ENCODE measurements around the gene SLC47A2. TPM values are rescaled to one million over a fixed set of nuclear protein-coding genes. Genes with fewer than 3 reads are reported as not detected.

Gene SLC47A2
- total RNA-seq, 4 donors from 2014 or later: 0.27 to 1.1 (median 0.32) TPM; not detected in 1

DNA sequence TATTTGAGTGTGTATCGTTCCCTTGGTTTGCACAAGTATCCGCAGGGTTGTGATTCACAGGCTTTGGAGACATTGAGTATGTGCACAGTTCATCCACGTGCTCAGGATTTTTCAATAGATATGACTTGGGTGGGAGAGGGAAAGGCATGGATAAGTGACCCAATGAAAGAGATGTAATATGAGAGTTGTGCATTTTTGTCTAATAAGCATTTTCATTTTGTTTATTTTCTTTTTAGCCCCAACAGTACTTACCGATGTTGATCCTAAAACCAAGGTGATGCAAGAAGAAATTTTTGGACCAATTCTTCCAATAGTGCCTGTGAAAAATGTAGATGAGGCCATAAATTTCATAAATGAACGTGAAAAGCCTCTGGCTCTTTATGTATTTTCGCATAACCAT lies 53.3 kb downstream of the SLC47A2 start:
- no peaks in the 10 kb centered on the region for H3K27me3 ChIP-seq
- H3K36me3 ChIP-seq: peaks cover 0 to 32% (median 6%) of the 10 kb centered on the region in 4 donors
- no peak for TF ChIP-seq POLR2A (IDR thresholded peaks at IDR 0.05)
- TF ChIP-seq POLR2AphosphoS5 (IDR thresholded peaks at IDR 0.05): no peak
- TF ChIP-seq, protein P1, sequence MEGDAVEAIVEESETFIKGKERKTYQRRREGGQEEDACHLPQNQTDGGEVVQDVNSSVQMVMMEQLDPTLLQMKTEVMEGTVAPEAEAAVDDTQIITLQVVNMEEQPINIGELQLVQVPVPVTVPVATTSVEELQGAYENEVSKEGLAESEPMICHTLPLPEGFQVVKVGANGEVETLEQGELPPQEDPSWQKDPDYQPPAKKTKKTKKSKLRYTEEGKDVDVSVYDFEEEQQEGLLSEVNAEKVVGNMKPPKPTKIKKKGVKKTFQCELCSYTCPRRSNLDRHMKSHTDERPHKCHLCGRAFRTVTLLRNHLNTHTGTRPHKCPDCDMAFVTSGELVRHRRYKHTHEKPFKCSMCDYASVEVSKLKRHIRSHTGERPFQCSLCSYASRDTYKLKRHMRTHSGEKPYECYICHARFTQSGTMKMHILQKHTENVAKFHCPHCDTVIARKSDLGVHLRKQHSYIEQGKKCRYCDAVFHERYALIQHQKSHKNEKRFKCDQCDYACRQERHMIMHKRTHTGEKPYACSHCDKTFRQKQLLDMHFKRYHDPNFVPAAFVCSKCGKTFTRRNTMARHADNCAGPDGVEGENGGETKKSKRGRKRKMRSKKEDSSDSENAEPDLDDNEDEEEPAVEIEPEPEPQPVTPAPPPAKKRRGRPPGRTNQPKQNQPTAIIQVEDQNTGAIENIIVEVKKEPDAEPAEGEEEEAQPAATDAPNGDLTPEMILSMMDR (IDR thresholded peaks at IDR 0.05): no peak
- TF ChIP-seq EP300 (IDR thresholded peaks at IDR 0.05; ENCODE audit: low read depth): no peak
- DNase-seq: no peak
- intact Hi-C loops (cut with DNase I; ENCODE audit: low total_unique reads) (loop anchor here (5.0 kb wide), 1 partner anchor 94 kb away; no protein-coding TSS in a partner anchor), in situ Hi-C loops (cut with MboI; ENCODE audit: low pct_ligation_motif_present in 1 of 4, low pct_unique_long_range_greater_than_20kb in 1 of 4, low sequenced_read_pairs in 3 of 4) (loop anchor here in 2 of 4 donors (25.0 kb wide), 1 partner anchor 99 kb away; no protein-coding TSS in a partner anchor)
- H3K4me3 ChIP-seq: no peak overlapping the region
- no peak overlapping the region for H3K27ac ChIP-seq
- no peaks in the 10 kb centered on the region for H3K9me3 ChIP-seq
- 94% methylated on average over 6 of the region's 6 CpGs for WGBS, 2 donors (ENCODE audit: low coverage in 1 of 2)
- peaks cover 0 to 6% (median 1%) of the 10 kb centered on the region in 4 donors for H3K4me1 ChIP-seq

DNA sequence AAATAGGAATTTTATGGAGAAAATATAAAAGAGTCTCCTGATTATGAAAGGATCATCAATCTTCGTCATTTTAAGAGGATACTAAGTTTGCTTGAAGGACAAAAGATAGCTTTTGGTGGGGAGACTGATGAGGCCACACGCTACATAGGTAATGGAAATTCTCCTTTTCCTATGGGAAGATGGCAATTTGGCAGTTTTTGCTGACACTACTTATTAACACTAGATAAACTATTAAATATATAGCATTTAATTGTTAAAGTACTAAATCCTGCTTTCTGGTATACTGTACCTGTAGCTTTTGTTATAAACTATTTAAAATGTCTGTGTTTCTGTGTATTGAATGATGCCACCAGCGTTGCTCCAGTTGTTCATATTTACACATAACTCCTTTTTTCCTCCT lies 55.3 kb downstream of the SLC47A2 start:
- Histone ChIP-seq H3K4me3 (no peak overlapping the region), H3K9me3 (no peaks in the 10 kb centered on the region), H3K27ac (no peak overlapping the region), H3K36me3 (peaks cover 0 to 43% (median 6%) of the 10 kb centered on the region in 4 donors), H3K27me3 (no peaks in the 10 kb centered on the region), H3K4me1 (peaks cover 0 to 9% (median 1%) of the 10 kb centered on the region in 4 donors)
- DNase-seq: no peak
- TF ChIP-seq POLR2A (IDR thresholded peaks at IDR 0.05) (no peak), POLR2AphosphoS5 (IDR thresholded peaks at IDR 0.05) (no peak), EP300 (IDR thresholded peaks at IDR 0.05; ENCODE audit: low read depth) (no peak)
- TF ChIP-seq, protein P1 (IDR thresholded peaks at IDR 0.05): no peak
- in situ Hi-C loops (cut with MboI; ENCODE audit: low pct_ligation_motif_present in 1 of 4, low pct_unique_long_range_greater_than_20kb in 1 of 4, low sequenced_read_pairs in 3 of 4): loop anchor here in 2 of 4 donors (25.0 kb wide), 1 partner anchor 101 kb away; no protein-coding TSS in a partner anchor
- 94 to 98% methylated on average over 3 of the region's 3 CpGs for WGBS, 2 donors (ENCODE audit: low coverage in 1 of 2)
- intact Hi-C loops (cut with DNase I; ENCODE audit: low total_unique reads): loop anchor here (5.0 kb wide), 1 partner anchor 96 kb away; no protein-coding TSS in a partner anchor

DNA sequence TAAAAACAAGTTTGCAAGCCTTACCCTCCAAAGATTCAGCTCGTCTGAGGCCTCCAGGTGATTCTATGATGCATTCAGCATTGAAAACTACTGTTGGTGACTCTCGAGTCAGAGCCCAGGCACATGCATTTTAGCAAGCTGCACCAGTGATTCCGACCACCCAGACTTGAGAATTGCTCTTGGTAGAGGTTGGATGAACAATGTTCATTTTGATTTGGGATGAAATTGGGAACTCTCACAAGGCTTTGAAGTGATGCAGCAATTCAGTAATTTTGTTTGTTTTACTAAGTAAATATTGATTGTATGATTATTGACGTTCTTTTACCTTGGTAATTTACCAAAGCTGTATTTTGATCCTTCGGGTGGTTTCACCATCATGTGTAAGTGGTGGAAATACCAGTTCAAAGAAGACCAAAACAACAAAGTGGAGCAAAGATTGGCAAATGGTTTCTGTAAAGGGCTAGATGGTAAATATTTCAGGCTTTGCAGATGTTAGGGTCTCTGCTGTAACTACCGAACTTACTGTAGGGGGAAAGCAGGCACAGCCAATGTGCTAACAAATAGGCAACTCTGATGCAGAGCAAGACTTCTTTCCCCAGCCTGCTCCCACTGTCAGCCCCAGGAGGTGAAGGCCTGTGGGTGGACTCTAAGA lies 56.0 kb downstream of the SLC47A2 start:
- no peak for TF ChIP-seq EP300 (IDR thresholded peaks at IDR 0.05; ENCODE audit: low read depth)
- no peak for TF ChIP-seq POLR2AphosphoS5 (IDR thresholded peaks at IDR 0.05)
- no peak for TF ChIP-seq POLR2A (IDR thresholded peaks at IDR 0.05)
- TF ChIP-seq, protein P1 (IDR thresholded peaks at IDR 0.05): no peak
- intact Hi-C loops (cut with DNase I; ENCODE audit: low total_unique reads): loop anchor here (5.0 kb wide), 1 partner anchor 97 kb away; no protein-coding TSS in a partner anchor
- no peak overlapping the region for H3K27ac ChIP-seq
- 57 to 63% methylated on average over 4 to 6 of the region's 6 CpGs for WGBS, 2 donors (ENCODE audit: low coverage in 1 of 2)
- no peak for DNase-seq
- peaks cover 0 to 43% (median 6%) of the 10 kb centered on the region in 4 donors for H3K36me3 ChIP-seq
- no peaks in the 10 kb centered on the region for H3K27me3 ChIP-seq
- in situ Hi-C loops (cut with MboI; ENCODE audit: low pct_ligation_motif_present in 1 of 4, low pct_unique_long_range_greater_than_20kb in 1 of 4, low sequenced_read_pairs in 3 of 4): loop anchor here in 2 of 4 donors (25.0 kb wide), 1 partner anchor 102 kb away; no protein-coding TSS in a partner anchor
- no peaks in the 10 kb centered on the region for H3K9me3 ChIP-seq
- H3K4me1 ChIP-seq: peaks cover 0 to 9% (median 1%) of the 10 kb centered on the region in 4 donors
- no peak overlapping the region for H3K4me3 ChIP-seq

DNA sequence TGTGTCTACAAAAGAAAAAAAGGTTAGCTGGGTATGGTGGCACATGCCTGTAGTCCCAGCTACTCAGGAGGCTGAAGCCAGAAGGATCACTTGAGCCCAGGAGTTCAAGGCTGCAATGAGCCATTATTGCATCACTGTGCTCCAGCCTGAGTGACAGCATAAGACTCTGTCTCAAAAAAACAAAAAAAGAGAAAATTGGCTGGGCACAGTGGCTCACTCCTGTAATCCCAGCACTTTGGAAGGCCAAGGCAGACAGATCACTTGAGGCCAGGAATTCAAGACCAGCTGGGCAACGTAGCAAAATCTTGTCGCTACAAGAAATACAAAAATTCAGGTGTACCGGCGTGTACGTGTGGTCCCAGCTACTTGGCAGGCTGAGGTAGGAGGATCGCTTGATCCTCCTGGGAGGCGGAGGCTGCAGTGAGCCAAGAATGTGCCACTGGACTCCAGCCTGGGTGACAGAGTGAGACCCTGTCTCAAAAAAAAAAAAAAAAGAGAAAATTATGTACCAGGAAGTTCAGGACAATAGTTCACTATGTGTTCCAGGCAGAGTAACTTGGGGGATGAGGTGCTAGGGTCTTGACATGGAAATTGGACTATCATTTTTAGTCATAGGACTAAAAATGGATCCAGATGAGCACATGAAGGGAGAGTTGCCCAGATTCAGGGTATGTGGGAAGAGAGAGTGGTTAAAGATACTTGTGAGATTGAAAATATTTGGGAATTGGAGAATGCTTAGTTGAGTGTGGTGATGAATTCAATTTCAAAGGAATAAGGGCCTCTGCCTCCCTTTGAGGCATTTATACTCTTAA lies 56.8 kb downstream of the SLC47A2 start:
- no peak overlapping the region for H3K27ac ChIP-seq
- H3K27me3 ChIP-seq: no peaks in the 10 kb centered on the region
- H3K9me3 ChIP-seq: no peaks in the 10 kb centered on the region
- no peak overlapping the region for H3K4me3 ChIP-seq
- H3K4me1 ChIP-seq: peaks cover 0 to 9% (median 1%) of the 10 kb centered on the region in 4 donors
- intact Hi-C loops (cut with DNase I; ENCODE audit: low total_unique reads) (loop anchor here (5.0 kb wide), 1 partner anchor 98 kb away; no protein-coding TSS in a partner anchor), in situ Hi-C loops (cut with MboI; ENCODE audit: low pct_ligation_motif_present in 1 of 4, low pct_unique_long_range_greater_than_20kb in 1 of 4, low sequenced_read_pairs in 3 of 4) (loop anchor here in 2 of 4 donors (25.0 kb wide), 1 partner anchor 103 kb away; no protein-coding TSS in a partner anchor)
- 98% methylated on average over 7 of the region's 7 CpGs; no CpG with 5 or more reads in 1 of the 2 donors for WGBS, 2 donors (ENCODE audit: low coverage in 1 of 2)
- peaks cover 0 to 42% (median 6%) of the 10 kb centered on the region in 4 donors for H3K36me3 ChIP-seq
- no peak for DNase-seq
- TF ChIP-seq POLR2AphosphoS5 (IDR thresholded peaks at IDR 0.05) (no peak), EP300 (IDR thresholded peaks at IDR 0.05; ENCODE audit: low read depth) (no peak), POLR2A (IDR thresholded peaks at IDR 0.05) (no peak)
- TF ChIP-seq, protein P1 (IDR thresholded peaks at IDR 0.05): no peak

All from transverse colon (tissue), 4 donors.